ENCODE results near the gene AGMAT.

The AGMAT gene

GRCh38 chr1:15577691-15578090 is 7.2 kb downstream of the AGMAT start:
- no peak for TF ChIP-seq CTCF (IDR thresholded peaks at IDR 0.05; ENCODE audit: borderline replicate concordance, extremely low read depth, low read length, poor library complexity, severe bottlenecking)
- no peak for TF ChIP-seq EZH2 (IDR thresholded peaks at IDR 0.05; ENCODE audit: borderline replicate concordance, low read depth, low read length, severe bottlenecking)
- Histone ChIP-seq H3K9me3 (ENCODE audit: insufficient read depth, low read length, severe bottlenecking) (no peaks in the 10 kb centered on the region), H3K27ac (ENCODE audit: low read length) (no peak overlapping the region), H3K9ac (ENCODE audit: low read depth, low read length) (no peak overlapping the region), H3K79me2 (ENCODE audit: insufficient read depth, low read length) (no peaks in the 10 kb centered on the region), H3K4me1 (ENCODE audit: insufficient read depth, low read length) (no peaks in the 10 kb centered on the region), H3K4me2 (ENCODE audit: insufficient read depth, low read length) (no peak overlapping the region), H3K4me3 (ENCODE audit: low read depth in 1 of 2, low read length in 2 of 2) (no peak overlapping the region), H4K20me1 (ENCODE audit: insufficient read depth, low read length) (no peaks in the 10 kb centered on the region; the same call in 1 of the 2 replicates), H2AFZ (ENCODE audit: low read depth, low read length) (no peak overlapping the region), H3K36me3 (ENCODE audit: insufficient read depth, low read length) (no peaks in the 10 kb centered on the region), H3K27me3 (ENCODE audit: insufficient read depth, low read length, poor library complexity) (no peaks in the 10 kb centered on the region)
- ATAC-seq (ENCODE audit: insufficient read depth, low read depth), result no peak
- no peak for DNase-seq

GRCh38 chr1:15575549-15576150 is 9.2 kb downstream of the AGMAT start:
- H4K20me1 ChIP-seq (ENCODE audit: insufficient read depth, low read length), result no peaks in the 10 kb centered on the region; the same call in 1 of the 2 replicates
- no peaks in the 10 kb centered on the region for H3K4me1 ChIP-seq (ENCODE audit: insufficient read depth, low read length)
- H3K4me2 ChIP-seq (ENCODE audit: insufficient read depth, low read length), result no peak overlapping the region
- TF ChIP-seq EZH2 (IDR thresholded peaks at IDR 0.05; ENCODE audit: borderline replicate concordance, low read depth, low read length, severe bottlenecking), result no peak
- TF ChIP-seq CTCF (IDR thresholded peaks at IDR 0.05; ENCODE audit: borderline replicate concordance, extremely low read depth, low read length, poor library complexity, severe bottlenecking), result no peak
- H2AFZ ChIP-seq (ENCODE audit: low read depth, low read length), result no peak overlapping the region
- no peaks in the 10 kb centered on the region for H3K9me3 ChIP-seq (ENCODE audit: insufficient read depth, low read length, severe bottlenecking)
- ATAC-seq (ENCODE audit: insufficient read depth, low read depth) (no peak), DNase-seq (no peak)
- no peaks in the 10 kb centered on the region for H3K27me3 ChIP-seq (ENCODE audit: insufficient read depth, low read length, poor library complexity)
- no peak overlapping the region for H3K9ac ChIP-seq (ENCODE audit: low read depth, low read length)
- H3K79me2 ChIP-seq (ENCODE audit: insufficient read depth, low read length), result no peaks in the 10 kb centered on the region
- no peak overlapping the region for H3K27ac ChIP-seq (ENCODE audit: low read length)
- no peak overlapping the region for H3K4me3 ChIP-seq (ENCODE audit: low read depth in 1 of 2, low read length in 2 of 2)
- H3K36me3 ChIP-seq (ENCODE audit: insufficient read depth, low read length), result peaks cover 2% of the 10 kb centered on the region; the same call in 1 of the 2 replicates

GRCh38 chr1:15574741-15575140 is 10.1 kb downstream of the AGMAT start:
- ATAC-seq (ENCODE audit: insufficient read depth, low read depth) (no peak), DNase-seq (no peak)
- no peak overlapping the region for H2AFZ ChIP-seq (ENCODE audit: low read depth, low read length)
- no peaks in the 10 kb centered on the region; the same call in 1 of the 2 replicates for H4K20me1 ChIP-seq (ENCODE audit: insufficient read depth, low read length)
- H3K9me3 ChIP-seq (ENCODE audit: insufficient read depth, low read length, severe bottlenecking), result no peaks in the 10 kb centered on the region
- no peak overlapping the region for H3K4me3 ChIP-seq (ENCODE audit: low read depth in 1 of 2, low read length in 2 of 2)
- no peak overlapping the region for H3K27ac ChIP-seq (ENCODE audit: low read length)
- H3K4me1 ChIP-seq (ENCODE audit: insufficient read depth, low read length), result no peaks in the 10 kb centered on the region
- no peak for TF ChIP-seq CTCF (IDR thresholded peaks at IDR 0.05; ENCODE audit: borderline replicate concordance, extremely low read depth, low read length, poor library complexity, severe bottlenecking)
- TF ChIP-seq EZH2 (IDR thresholded peaks at IDR 0.05; ENCODE audit: borderline replicate concordance, low read depth, low read length, severe bottlenecking), result no peak
- H3K4me2 ChIP-seq (ENCODE audit: insufficient read depth, low read length), result no peak overlapping the region
- H3K79me2 ChIP-seq (ENCODE audit: insufficient read depth, low read length), result no peaks in the 10 kb centered on the region
- H3K27me3 ChIP-seq (ENCODE audit: insufficient read depth, low read length, poor library complexity), result no peaks in the 10 kb centered on the region
- H3K36me3 ChIP-seq (ENCODE audit: insufficient read depth, low read length), result peaks cover 3% of the 10 kb centered on the region; the same call in 1 of the 2 replicates
- H3K9ac ChIP-seq (ENCODE audit: low read depth, low read length), result no peak overlapping the region
